Measurements from ENCODE around the gene TP53. TPM values are rescaled to one million over a fixed set of nuclear protein-coding genes. Genes with fewer than 3 reads are reported as not detected.
A peak's percentile ranks its signal among the peaks of the same experiment; 100 is the strongest.

TP53 gene
- total RNA-seq, 1 experiment from 2014 or later, result 179 TPM

DNA sequence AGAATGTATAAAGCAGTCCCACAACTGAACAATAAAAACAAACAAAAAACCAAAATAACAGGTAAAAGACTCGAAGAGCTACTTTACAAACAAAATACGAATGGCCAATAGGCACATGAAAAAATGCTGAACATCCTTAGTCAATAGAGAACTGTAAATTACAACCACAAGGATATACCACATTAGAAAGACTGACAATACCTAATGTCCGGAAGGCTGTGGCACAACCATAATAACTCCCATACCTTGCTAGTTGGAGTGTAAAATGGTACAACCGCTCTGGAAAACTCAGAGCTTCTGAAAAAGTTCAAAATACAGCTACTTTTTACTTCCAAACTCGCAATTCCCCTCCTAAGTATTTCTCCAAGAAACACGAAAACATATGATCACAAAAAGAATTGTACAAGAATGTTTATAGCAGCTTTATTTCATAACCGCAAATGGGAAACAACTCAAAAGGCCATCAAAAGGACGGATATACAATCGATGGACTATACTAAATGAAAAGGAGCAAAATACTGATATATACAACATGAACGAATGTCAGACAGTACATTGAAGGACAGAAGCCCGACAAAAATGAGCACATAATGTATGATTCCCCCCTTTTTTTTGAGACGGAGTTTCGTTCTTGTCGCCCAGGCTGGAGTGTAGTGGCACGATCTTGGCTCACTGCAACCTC lies 2.3 kb downstream of the TP53 start (continued):
- no peak for TF ChIP-seq NFYB (CRISPR knock-in tag; conservative IDR thresholded peaks at IDR 0.05; ENCODE audit: low read depth)
- no peak for TF ChIP-seq ZNF219 (CRISPR knock-in tag; IDR thresholded peaks at IDR 0.05; ENCODE audit: borderline replicate concordance)
- TF ChIP-seq ZBTB21 (CRISPR knock-in tag; IDR thresholded peaks at IDR 0.05; ENCODE audit: borderline replicate concordance), result no peak
- TF ChIP-seq, protein P1, sequence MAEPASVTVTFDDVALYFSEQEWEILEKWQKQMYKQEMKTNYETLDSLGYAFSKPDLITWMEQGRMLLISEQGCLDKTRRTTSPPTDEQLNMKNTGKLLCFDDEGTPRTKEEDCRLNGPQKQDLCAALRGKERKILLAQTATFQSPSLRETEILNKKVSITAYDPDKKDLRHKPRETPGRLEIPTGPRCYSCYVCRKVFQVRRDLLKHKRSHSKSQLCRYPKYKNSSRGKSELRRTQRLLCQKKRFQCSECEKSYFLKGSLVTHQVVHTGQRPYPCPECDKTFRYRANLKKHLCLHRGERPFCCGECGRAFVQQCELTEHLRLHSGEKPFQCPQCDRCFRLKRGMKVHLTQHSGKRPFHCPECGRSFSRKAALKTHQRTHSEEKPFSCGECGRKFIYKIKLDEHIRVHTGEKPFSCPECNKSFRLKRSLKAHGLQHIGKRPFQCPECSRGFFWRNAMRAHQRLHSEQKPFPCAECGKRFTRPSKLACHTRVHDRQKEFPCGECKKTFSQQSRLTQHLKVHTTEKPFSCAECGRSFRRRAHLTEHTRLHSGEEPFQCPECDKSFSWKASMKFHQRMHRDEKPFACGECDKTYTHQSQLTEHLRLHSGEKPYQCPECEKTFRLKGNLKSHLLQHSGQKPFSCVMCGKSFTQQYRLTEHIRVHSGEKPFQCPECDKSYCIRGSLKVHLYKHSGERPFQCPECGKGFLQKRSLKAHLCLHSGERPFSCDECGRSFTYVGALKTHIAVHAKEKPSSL (CRISPR knock-in tag; conservative IDR thresholded peaks at IDR 0.05), result no peak
- no peak for TF ChIP-seq OVOL2 (CRISPR knock-in tag; IDR thresholded peaks at IDR 0.05; ENCODE audit: borderline replicate concordance)
- no peak for TF ChIP-seq HMGA2 (CRISPR knock-in tag; IDR thresholded peaks at IDR 0.05)
- TF ChIP-seq TCF7 (CRISPR knock-in tag; IDR thresholded peaks at IDR 0.05; ENCODE audit: low read depth), result no peak
- no peak for TF ChIP-seq EMX1 (CRISPR knock-in tag; IDR thresholded peaks at IDR 0.05)
- TF ChIP-seq GTF2I (CRISPR knock-in tag; conservative IDR thresholded peaks at IDR 0.05), result no peak

DNA sequence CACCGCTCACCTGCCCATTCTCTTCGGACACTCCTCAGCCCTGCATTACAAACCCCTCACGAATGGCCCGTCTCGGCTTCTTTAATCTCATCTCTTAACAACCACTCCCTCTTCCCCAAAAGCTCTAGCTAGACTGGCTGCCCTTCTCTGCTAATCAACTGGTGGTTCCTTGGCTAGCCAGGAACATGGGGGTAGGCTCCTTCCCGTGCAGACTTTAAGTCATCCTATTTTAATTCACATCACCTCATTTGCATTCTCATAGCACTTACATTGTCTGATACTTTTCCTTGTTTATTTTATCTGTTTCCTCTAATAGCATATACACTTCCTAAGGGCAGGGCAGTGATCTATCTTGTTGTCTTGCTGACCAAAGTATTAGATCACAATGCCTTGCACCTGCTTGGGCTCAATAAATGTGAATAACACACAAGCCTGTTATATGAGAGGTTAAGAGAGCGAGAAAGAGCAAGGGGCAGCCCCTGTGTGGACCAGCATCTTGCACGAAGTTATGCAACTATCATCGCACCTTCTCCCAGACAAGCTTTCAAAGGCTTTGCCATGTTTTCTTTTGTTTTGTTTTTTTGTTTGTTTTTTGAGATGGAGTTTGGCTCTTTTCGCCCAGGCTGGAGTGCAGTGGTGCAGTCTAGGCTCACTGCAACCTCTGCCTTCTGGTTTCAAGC lies 9.8 kb downstream of the TP53 start:
- peak overlapping the region; percentile 57 for H3K4me3 Mint-ChIP-seq
- peaks cover 10% of the 10 kb centered on the region for H3K9me3 Mint-ChIP-seq
- H3K27me3 Mint-ChIP-seq (ENCODE audit: low read depth), result no peaks in the 10 kb centered on the region; the same call in 1 of the 2 replicates
- DNase-seq (ENCODE audit: low spot score), result peak; percentile 44
- peak overlapping the region; percentile 98 for H3K27ac Mint-ChIP-seq
- peak; percentile 64; the same call in 1 of the 2 replicates for TF ChIP-seq TEAD1 (CRISPR knock-in tag; IDR thresholded peaks at IDR 0.05)
- TF ChIP-seq RELA (CRISPR knock-in tag; IDR thresholded peaks at IDR 0.05; ENCODE audit: borderline replicate concordance), result no peak
- TF ChIP-seq, protein P2, sequence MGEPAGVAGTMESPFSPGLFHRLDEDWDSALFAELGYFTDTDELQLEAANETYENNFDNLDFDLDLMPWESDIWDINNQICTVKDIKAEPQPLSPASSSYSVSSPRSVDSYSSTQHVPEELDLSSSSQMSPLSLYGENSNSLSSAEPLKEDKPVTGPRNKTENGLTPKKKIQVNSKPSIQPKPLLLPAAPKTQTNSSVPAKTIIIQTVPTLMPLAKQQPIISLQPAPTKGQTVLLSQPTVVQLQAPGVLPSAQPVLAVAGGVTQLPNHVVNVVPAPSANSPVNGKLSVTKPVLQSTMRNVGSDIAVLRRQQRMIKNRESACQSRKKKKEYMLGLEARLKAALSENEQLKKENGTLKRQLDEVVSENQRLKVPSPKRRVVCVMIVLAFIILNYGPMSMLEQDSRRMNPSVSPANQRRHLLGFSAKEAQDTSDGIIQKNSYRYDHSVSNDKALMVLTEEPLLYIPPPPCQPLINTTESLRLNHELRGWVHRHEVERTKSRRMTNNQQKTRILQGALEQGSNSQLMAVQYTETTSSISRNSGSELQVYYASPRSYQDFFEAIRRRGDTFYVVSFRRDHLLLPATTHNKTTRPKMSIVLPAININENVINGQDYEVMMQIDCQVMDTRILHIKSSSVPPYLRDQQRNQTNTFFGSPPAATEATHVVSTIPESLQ (CRISPR knock-in tag; IDR thresholded peaks at IDR 0.05), result no peak
- TF ChIP-seq, protein P3, sequence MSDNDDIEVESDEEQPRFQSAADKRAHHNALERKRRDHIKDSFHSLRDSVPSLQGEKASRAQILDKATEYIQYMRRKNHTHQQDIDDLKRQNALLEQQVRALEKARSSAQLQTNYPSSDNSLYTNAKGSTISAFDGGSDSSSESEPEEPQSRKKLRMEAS (CRISPR knock-in tag; IDR thresholded peaks at IDR 0.05), result peak; percentile 24; the same call in 1 of the 2 replicates
- TF ChIP-seq, protein P4, sequence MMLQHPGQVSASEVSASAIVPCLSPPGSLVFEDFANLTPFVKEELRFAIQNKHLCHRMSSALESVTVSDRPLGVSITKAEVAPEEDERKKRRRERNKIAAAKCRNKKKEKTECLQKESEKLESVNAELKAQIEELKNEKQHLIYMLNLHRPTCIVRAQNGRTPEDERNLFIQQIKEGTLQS (CRISPR knock-in tag; conservative IDR thresholded peaks at IDR 0.05), result no peak
- TF ChIP-seq TP53 (CRISPR knock-in tag; IDR thresholded peaks at IDR 0.05), result 0 out of 2 replicates have a peak, but pooled peaks have one; percentile 24
- 0 out of 2 replicates have a peak, but pooled peaks have one; percentile 52 for TF ChIP-seq ETV6 (CRISPR knock-in tag; IDR thresholded peaks at IDR 0.05)
- 0 out of 2 replicates have a peak, but pooled peaks have one; percentile 18 for TF ChIP-seq SP1 (CRISPR knock-in tag; conservative IDR thresholded peaks at IDR 0.05)
- TF ChIP-seq NFATC4 (CRISPR knock-in tag; IDR thresholded peaks at IDR 0.05), result no peak
- TF ChIP-seq, protein P5, sequence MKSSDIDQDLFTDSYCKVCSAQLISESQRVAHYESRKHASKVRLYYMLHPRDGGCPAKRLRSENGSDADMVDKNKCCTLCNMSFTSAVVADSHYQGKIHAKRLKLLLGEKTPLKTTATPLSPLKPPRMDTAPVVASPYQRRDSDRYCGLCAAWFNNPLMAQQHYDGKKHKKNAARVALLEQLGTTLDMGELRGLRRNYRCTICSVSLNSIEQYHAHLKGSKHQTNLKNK (CRISPR knock-in tag; IDR thresholded peaks at IDR 0.05), result no peak
- TF ChIP-seq, protein P6, sequence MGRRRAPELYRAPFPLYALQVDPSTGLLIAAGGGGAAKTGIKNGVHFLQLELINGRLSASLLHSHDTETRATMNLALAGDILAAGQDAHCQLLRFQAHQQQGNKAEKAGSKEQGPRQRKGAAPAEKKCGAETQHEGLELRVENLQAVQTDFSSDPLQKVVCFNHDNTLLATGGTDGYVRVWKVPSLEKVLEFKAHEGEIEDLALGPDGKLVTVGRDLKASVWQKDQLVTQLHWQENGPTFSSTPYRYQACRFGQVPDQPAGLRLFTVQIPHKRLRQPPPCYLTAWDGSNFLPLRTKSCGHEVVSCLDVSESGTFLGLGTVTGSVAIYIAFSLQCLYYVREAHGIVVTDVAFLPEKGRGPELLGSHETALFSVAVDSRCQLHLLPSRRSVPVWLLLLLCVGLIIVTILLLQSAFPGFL (CRISPR knock-in tag; IDR thresholded peaks at IDR 0.05; ENCODE audit: borderline replicate concordance), result no peak
- TF ChIP-seq, protein P7, sequence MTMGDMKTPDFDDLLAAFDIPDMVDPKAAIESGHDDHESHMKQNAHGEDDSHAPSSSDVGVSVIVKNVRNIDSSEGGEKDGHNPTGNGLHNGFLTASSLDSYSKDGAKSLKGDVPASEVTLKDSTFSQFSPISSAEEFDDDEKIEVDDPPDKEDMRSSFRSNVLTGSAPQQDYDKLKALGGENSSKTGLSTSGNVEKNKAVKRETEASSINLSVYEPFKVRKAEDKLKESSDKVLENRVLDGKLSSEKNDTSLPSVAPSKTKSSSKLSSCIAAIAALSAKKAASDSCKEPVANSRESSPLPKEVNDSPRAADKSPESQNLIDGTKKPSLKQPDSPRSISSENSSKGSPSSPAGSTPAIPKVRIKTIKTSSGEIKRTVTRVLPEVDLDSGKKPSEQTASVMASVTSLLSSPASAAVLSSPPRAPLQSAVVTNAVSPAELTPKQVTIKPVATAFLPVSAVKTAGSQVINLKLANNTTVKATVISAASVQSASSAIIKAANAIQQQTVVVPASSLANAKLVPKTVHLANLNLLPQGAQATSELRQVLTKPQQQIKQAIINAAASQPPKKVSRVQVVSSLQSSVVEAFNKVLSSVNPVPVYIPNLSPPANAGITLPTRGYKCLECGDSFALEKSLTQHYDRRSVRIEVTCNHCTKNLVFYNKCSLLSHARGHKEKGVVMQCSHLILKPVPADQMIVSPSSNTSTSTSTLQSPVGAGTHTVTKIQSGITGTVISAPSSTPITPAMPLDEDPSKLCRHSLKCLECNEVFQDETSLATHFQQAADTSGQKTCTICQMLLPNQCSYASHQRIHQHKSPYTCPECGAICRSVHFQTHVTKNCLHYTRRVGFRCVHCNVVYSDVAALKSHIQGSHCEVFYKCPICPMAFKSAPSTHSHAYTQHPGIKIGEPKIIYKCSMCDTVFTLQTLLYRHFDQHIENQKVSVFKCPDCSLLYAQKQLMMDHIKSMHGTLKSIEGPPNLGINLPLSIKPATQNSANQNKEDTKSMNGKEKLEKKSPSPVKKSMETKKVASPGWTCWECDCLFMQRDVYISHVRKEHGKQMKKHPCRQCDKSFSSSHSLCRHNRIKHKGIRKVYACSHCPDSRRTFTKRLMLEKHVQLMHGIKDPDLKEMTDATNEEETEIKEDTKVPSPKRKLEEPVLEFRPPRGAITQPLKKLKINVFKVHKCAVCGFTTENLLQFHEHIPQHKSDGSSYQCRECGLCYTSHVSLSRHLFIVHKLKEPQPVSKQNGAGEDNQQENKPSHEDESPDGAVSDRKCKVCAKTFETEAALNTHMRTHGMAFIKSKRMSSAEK (CRISPR knock-in tag; IDR thresholded peaks at IDR 0.05; ENCODE audit: borderline replicate concordance), result no peak
- ChIA-PET CTCF (interaction anchor here (0.7 to 4.5 kb wide), 14 partner anchors 10 to 322 kb away, joined by 3 to 43 read pairs (median 4); partner anchors contain the start of genes ATP1B2, FXR2, SAT2 and SHBG), POLR2A (interaction anchor here (0.9 to 4.0 kb wide), 4 partner anchors 10 to 43 kb away, joined by 3 to 29 read pairs (median 6); partner anchors contain the start of genes ATP1B2, TP53 and WRAP53)
- peaks cover 48% of the 10 kb centered on the region for H3K4me1 Mint-ChIP-seq
- peak; percentile 87 for ATAC-seq
- peaks cover 33% of the 10 kb centered on the region for H3K36me3 Mint-ChIP-seq

Data from WTC11 (cell line).